GM12864 (cell line): Measurements from ENCODE around the gene NOTCH1.

Source experiments
- DNase-seq: peaks from one replicate; pipeline ENCODE4 v3.0.0-alpha.2; 2011; ENCODE audit warnings: low read depth
- H3K4me3 ChIP-seq: 2 replicates; pipeline ENCODE4 v1.5.1; 2011; ENCODE audit warnings: mild to moderate bottlenecking, low read depth, low read length, control low read depth
- TF ChIP-seq, protein P1 (sequence below): IDR thresholded peaks from 2 replicates; pipeline ENCODE4 v1.5.1; 2011; ENCODE audit warnings: low read depth, mild to moderate bottlenecking, moderate library complexity, low read length, control low read depth, inconsistent platforms; ENCODE audit errors: missing control alignments

NOTCH1 gene

DNA sequence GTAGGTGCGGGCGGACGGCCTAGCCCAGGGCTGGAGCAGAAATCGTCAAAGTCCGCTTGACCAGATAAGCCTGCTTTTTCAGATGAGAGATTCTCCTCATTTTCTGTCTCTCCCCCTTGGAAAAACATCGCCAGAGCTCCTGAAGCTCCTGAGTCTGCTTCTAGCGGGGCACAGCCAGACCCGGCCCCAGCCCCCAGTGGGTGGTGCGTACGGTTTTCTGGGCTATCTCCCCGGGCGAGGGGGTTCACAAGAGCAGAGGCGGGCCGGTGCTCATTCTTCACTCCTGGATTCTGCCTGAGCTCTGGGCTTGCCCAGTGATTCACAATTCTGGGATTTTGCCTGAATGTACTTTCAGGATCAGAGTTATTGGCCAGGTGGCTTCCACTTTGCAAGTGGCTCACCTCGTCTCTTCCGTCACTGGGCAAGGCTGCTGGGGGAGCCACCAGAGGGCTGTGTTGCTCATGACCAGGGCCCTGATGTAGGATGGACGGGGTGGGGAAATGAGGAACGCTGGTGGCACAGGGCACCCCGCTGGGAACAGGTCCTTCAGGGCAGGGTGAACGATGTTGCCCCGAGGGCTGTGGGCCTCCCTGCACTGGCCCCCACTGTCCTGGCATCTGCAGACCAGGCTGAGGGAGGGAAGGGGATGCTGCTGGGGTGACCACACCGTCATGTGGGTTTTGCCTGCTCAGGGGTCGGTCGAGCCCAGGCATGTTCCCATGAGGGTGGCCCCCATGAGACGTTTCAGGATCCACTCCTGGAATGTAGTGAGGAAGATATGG is 69.3 kb downstream of the NOTCH1 start:
- no peak for DNase-seq
- TF ChIP-seq, protein P1, sequence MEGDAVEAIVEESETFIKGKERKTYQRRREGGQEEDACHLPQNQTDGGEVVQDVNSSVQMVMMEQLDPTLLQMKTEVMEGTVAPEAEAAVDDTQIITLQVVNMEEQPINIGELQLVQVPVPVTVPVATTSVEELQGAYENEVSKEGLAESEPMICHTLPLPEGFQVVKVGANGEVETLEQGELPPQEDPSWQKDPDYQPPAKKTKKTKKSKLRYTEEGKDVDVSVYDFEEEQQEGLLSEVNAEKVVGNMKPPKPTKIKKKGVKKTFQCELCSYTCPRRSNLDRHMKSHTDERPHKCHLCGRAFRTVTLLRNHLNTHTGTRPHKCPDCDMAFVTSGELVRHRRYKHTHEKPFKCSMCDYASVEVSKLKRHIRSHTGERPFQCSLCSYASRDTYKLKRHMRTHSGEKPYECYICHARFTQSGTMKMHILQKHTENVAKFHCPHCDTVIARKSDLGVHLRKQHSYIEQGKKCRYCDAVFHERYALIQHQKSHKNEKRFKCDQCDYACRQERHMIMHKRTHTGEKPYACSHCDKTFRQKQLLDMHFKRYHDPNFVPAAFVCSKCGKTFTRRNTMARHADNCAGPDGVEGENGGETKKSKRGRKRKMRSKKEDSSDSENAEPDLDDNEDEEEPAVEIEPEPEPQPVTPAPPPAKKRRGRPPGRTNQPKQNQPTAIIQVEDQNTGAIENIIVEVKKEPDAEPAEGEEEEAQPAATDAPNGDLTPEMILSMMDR = no peak
- H3K4me3 ChIP-seq = no peak overlapping the region

DNA sequence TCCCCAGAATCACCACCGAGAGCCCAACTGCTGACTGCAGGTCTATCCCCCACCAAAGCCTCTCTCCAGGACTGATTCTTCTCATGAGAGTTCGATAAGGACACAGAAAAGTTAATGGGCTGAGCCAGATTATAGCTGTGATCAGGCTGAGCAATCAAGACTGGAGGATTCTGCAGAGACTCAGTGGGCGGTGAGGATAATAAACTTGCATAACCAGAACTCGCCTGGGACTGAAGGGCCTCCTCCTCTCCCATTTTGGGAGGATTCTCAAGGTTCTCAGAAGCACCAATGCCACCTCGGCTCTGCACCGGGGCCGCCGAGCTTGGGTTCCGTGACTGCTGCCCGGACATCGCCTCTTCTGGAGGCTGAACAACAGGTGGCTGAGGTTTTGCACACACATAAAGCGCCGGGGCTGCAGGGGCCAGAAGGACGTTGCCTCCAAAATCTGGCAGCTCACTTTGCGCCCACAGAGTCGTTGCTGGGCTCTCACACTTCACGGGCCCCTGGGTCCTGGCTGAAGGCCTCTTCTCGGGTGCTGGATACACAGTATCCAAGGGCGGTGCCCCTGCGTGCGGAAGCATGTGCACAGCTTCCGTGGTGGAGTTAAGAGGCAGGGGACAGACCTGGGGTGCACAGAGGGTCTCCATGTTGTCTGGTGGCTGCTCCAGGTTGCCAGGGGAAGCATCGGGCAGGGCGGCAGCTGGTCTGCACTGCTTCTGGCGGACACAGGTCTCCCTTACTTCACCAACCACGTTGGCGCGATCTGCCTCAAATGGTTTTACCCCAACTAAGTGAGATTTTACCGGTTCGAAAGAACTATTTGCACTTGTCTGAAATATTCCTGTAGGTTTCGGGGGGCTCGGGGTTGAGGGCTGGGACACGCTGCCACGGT is 70.6 kb downstream of the NOTCH1 start:
- H3K4me3 ChIP-seq = no peak overlapping the region
- DNase-seq = no peak
- TF ChIP-seq, protein P1 = no peak

DNA sequence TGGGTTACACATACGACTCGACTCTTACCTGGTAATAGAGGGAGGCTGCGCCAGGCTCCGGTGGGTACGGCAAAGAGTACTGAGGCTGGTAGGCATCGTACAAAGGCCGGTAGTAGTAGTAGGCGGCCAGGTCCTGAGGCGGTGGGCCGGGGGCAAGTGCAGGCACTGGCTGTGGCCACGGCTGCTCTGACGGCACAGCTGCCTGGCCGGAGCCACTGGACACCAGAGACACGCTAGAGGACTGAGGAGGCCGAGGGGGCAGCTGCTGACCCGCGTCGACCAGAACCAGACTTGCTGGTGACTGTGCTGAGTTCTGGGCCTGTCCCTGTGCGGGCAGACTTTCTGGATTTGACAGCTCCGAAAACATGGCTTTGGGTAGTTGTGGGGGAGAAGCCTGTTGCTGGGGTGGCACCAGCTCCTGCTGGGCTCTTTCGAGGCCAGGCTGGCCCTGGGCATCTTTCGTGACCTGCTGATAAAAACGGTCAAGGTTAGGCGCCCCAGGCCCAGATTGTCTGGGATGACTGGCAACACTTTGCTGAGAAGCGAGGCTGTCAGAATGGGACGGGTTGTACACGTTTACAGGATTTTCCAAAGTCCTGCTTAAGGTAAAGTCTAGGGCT is 71.7 kb downstream of the NOTCH1 start:
- no peak overlapping the region for H3K4me3 ChIP-seq
- TF ChIP-seq, protein P1 = no peak
- DNase-seq = no peak

DNA sequence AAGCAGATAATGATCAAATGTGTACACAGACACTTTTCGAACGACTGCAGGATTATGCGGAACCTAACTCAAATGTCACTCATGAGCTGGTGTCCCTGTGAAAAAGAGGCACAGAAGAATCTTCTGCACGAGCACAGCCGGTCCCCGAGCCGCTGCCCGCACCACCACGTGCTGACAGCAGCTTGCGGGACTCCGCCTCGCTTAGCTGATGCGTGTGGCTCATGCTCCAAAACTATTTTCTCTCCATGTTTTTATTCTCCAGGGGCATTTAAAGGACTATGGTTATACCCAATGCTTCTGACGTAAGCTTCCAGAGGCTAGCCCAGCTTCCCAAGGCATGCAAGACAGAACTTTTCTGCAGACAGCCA is 72.5 kb downstream of the NOTCH1 start:
- TF ChIP-seq, protein P1 = no peak
- DNase-seq = no peak
- H3K4me3 ChIP-seq = no peak overlapping the region

DNA sequence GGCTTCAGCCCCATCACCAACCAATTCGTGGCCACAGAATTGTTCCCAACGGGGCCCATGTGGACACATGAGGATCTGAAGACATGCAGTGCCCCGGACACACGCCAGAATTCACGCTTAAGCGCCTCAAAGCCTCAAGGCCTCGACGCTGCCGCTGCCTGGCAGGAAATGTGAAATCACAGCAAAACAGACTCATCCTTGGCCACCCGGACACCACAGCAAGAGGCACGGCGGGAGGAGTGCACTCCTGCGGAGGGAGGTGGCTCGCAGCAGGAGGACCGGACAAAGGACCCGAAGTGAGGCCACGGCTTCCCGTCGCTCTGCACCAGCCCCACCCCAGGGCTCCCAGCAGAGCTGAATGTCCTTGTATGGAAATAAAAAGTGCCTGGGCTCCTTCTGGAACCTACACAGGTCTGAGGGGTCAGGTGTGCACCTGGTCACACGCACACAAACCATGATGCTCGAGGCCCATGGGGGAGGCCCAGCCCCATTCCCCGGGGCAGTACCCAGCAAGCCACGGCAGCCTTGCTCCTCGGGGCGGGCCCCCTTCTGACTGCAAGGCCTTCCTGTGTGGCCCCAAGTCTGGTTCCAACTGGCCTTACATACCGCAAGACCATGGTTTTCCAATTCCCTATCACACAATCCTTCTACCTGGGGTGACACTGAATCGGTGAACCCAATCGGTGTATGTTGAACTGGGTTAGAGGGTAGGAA is 73.1 kb downstream of the NOTCH1 start:
- TF ChIP-seq, protein P1 = no peak
- no peak overlapping the region for H3K4me3 ChIP-seq
- no peak for DNase-seq

DNA sequence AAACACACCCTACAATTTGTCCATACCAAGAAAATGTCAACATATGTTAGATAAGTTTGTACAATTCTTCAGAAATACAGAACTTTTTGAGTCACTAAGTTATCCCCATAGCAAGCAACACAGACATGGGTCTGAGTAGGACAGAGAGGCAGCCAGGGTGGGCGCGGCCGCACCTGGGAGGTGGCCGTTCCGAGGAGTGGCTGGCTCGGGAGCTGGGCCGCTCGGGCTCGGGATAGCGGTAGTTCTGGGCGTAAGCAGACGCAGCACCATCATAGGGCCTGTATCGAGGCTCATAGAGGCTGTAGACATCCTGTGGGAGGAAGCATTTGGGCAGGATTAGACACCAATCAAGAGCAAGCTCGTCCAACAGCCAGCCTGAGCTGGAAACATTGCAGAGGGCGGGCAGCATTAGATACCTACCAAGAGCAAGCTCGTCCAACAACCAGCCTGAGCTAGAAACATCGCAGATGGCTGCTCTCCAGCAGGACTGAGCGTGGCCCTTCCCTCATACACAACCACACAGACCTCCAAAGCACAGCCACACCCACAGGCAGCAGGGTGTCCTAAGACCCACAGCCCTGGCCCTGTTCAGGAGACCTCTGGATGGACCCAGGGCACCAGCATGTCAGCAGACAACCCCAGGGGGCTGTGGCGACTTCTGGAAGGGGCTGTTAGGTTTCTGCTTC is 73.9 kb downstream of the NOTCH1 start:
- TF ChIP-seq, protein P1 = no peak
- H3K4me3 ChIP-seq = no peak overlapping the region
- no peak for DNase-seq
